ENCODE results near the gene PKP1.

PKP1 gene

GRCh38 chr1:201280884-201281283 lies 2.4 kb upstream of the PKP1 start:
- in situ Hi-C loops (cut with MboI; ENCODE audit: low sequenced_read_pairs): no loop called here

- in situ Hi-C loops (cut with MboI; ENCODE audit: low sequenced_read_pairs): no loop called here
Measured at GRCh38 chr1:201281573-201281972, 1.7 kb upstream of the PKP1 start.

GRCh38 chr1:201282216-201282615 lies 1.1 kb upstream of the PKP1 start:
- in situ Hi-C loops (cut with MboI; ENCODE audit: low sequenced_read_pairs): no loop called here

- in situ Hi-C loops (cut with MboI; ENCODE audit: low sequenced_read_pairs): no loop called here
Measured at GRCh38 chr1:201283836-201284553, 689 bp downstream of the PKP1 start.

- in situ Hi-C loops (cut with MboI; ENCODE audit: low sequenced_read_pairs): no loop called here
Measured at GRCh38 chr1:201284636-201285035, 1.3 kb downstream of the PKP1 start.

- in situ Hi-C loops (cut with MboI; ENCODE audit: low sequenced_read_pairs): no loop called here
Measured at GRCh38 chr1:201285846-201286245, 2.5 kb downstream of the PKP1 start.

- in situ Hi-C loops (cut with MboI; ENCODE audit: low sequenced_read_pairs): no loop called here
Measured at GRCh38 chr1:201286445-201286844, 3.1 kb downstream of the PKP1 start.

- in situ Hi-C loops (cut with MboI; ENCODE audit: low sequenced_read_pairs): no loop called here
Measured at GRCh38 chr1:201288007-201288406, 4.7 kb downstream of the PKP1 start.

- in situ Hi-C loops (cut with MboI; ENCODE audit: low sequenced_read_pairs): no loop called here
Measured at GRCh38 chr1:201288765-201289164, 5.5 kb downstream of the PKP1 start.

- in situ Hi-C loops (cut with MboI; ENCODE audit: low sequenced_read_pairs): no loop called here
Measured at GRCh38 chr1:201290551-201290950, 7.2 kb downstream of the PKP1 start.

GRCh38 chr1:201291916-201292315 lies 8.6 kb downstream of the PKP1 start:
- in situ Hi-C loops (cut with MboI; ENCODE audit: low sequenced_read_pairs): no loop called here

GRCh38 chr1:201294876-201295275 lies 11.6 kb downstream of the PKP1 start:
- in situ Hi-C loops (cut with MboI; ENCODE audit: low sequenced_read_pairs): no loop called here

- in situ Hi-C loops (cut with MboI; ENCODE audit: low sequenced_read_pairs): no loop called here
Measured at GRCh38 chr1:201295346-201295745, 12.0 kb downstream of the PKP1 start.

- in situ Hi-C loops (cut with MboI; ENCODE audit: low sequenced_read_pairs): no loop called here
Measured at GRCh38 chr1:201295861-201296260, 12.6 kb downstream of the PKP1 start.

GRCh38 chr1:201296352-201296751 lies 13.0 kb downstream of the PKP1 start:
- in situ Hi-C loops (cut with MboI; ENCODE audit: low sequenced_read_pairs): no loop called here

- in situ Hi-C loops (cut with MboI; ENCODE audit: low sequenced_read_pairs): no loop called here
Measured at GRCh38 chr1:201298396-201299381, 15.4 kb downstream of the PKP1 start.

- in situ Hi-C loops (cut with MboI; ENCODE audit: low sequenced_read_pairs): no loop called here
Measured at GRCh38 chr1:201299968-201300367, 16.7 kb downstream of the PKP1 start.

- in situ Hi-C loops (cut with MboI; ENCODE audit: low sequenced_read_pairs): no loop called here
Measured at GRCh38 chr1:201300641-201301040, 17.3 kb downstream of the PKP1 start.

- in situ Hi-C loops (cut with MboI; ENCODE audit: low sequenced_read_pairs): no loop called here
Measured at GRCh38 chr1:201302163-201303152, 19.2 kb downstream of the PKP1 start.

GRCh38 chr1:201304126-201304525 lies 20.8 kb downstream of the PKP1 start:
- in situ Hi-C loops (cut with MboI; ENCODE audit: low sequenced_read_pairs): no loop called here

- in situ Hi-C loops (cut with MboI; ENCODE audit: low sequenced_read_pairs): no loop called here
Measured at GRCh38 chr1:201305815-201306214, 22.5 kb downstream of the PKP1 start.
